Karpas-422 (cell line): ENCODE results near the gene RAD17. TPM values are rescaled to one million over a fixed set of nuclear protein-coding genes. Genes with fewer than 3 reads are reported as not detected.
"Not testable (repeated sequence)": the region's sequence is repeated elsewhere in the genome, so short reads cannot be mapped to it uniquely, and the experiment has no call there.

ENCODE experiments used
- DNase-seq: peaks from one replicate; pipeline ENCODE4 v3.0.0-alpha.2; 2015
- H2AFZ ChIP-seq: fragments of 200-600 bp; sonication (generic); 2 replicates; pipeline ENCODE4 v1.6.1; 2014; ENCODE audit warnings: antibody characterized with exemption, low read length, mixed read lengths
- H3K27ac ChIP-seq: fragments of 200-600 bp; sonication (generic); 2 replicates; pipeline ENCODE4 v1.5.1; 2014; ENCODE audit warnings: mild to moderate bottlenecking, low read length, moderate library complexity
- H3K27me3 ChIP-seq: fragments of 200-600 bp; sonication (generic); 2 replicates; pipeline ENCODE4 v1.6.1; 2014; ENCODE audit warnings: low read length, mixed read lengths
- H3K36me3 ChIP-seq: fragments of 200-600 bp; sonication (generic); 2 replicates; pipeline ENCODE4 v1.6.1; 2014; ENCODE audit warnings: low read length, mixed read lengths; ENCODE audit not compliant: insufficient read depth
- H3K4me1 ChIP-seq: fragments of 200-600 bp; sonication (generic); 2 replicates; pipeline ENCODE4 v1.6.1; 2014; ENCODE audit warnings: mild to moderate bottlenecking, low read length, mixed read lengths
- H3K4me2 ChIP-seq: fragments of 200-600 bp; sonication (generic); 2 replicates; pipeline ENCODE4 v1.6.1; 2014; ENCODE audit warnings: low read length, low read depth, mild to moderate bottlenecking; ENCODE audit not compliant: poor library complexity, severe bottlenecking
- H3K4me3 ChIP-seq: fragments of 200-600 bp; sonication (generic); 2 replicates; pipeline ENCODE4 v1.5.1; 2014; ENCODE audit warnings: mild to moderate bottlenecking, antibody characterized with exemption, low read length, mixed read lengths
- H3K79me2 ChIP-seq: fragments of 200-600 bp; sonication (generic); 2 replicates; pipeline ENCODE4 v1.6.1; 2014; ENCODE audit warnings: mild to moderate bottlenecking, low read length, mixed read lengths
- H3K9ac ChIP-seq: fragments of 200-600 bp; sonication (generic); 2 replicates; pipeline ENCODE4 v1.6.0; 2014; ENCODE audit warnings: low read length
- H3K9me2 ChIP-seq: fragments of 200-600 bp; sonication (generic), shearing (Covaris generic); replicated peaks from 2 replicates; pipeline ENCODE4 v1.6.0; 2014; ENCODE audit warnings: mild to moderate bottlenecking, low read length, moderate library complexity; ENCODE audit not compliant: insufficient read depth
- H3K9me3 ChIP-seq: fragments of 300-700, 200-600 bp; sonication (generic); 2 replicates; pipeline ENCODE4 v1.6.1; 2014; ENCODE audit warnings: low read length, mixed read lengths
- H4K20me1 ChIP-seq: fragments of 200-600 bp; sonication (generic); 2 replicates; pipeline ENCODE4 v1.6.1; 2014; ENCODE audit warnings: mild to moderate bottlenecking, antibody characterized with exemption, low read length, low read depth; ENCODE audit not compliant: insufficient read depth
- total RNA-seq: library from RNA; depleted of rRNA; stranded (reverse); fragments of >200 nt; shearing (Covaris generic); gene quantifications from 2 replicates; pipeline ENCODE4 v1.2.3, GENCODE V29; 2014; ENCODE audit warnings: low replicate concordance

Gene RAD17
- total RNA-seq, 1 experiment from 2014 or later, result 61.7 TPM

GRCh38 chr5:69435276-69435884 lies 65.8 kb downstream of the RAD17 start:
- not testable (repeated sequence) for H3K4me3 ChIP-seq, H3K27ac ChIP-seq, H3K79me2 ChIP-seq, H3K9me2 ChIP-seq, H3K27me3 ChIP-seq, H3K4me1 ChIP-seq, H3K9me3 ChIP-seq, H3K9ac ChIP-seq, H2AFZ ChIP-seq, H3K4me2 ChIP-seq, DNase-seq, H4K20me1 ChIP-seq, H3K36me3 ChIP-seq

GRCh38 chr5:69444127-69444754 lies 74.6 kb downstream of the RAD17 start:
- H3K9me2 ChIP-seq, result no peaks in the 10 kb centered on the region
- no peak overlapping the region for H2AFZ ChIP-seq
- H3K4me1 ChIP-seq, result no peaks in the 10 kb centered on the region
- H3K27me3 ChIP-seq, result no peaks in the 10 kb centered on the region
- H3K4me2 ChIP-seq, result no peak overlapping the region
- no peaks in the 10 kb centered on the region for H3K9me3 ChIP-seq
- H3K36me3 ChIP-seq, result no peaks in the 10 kb centered on the region
- no peaks in the 10 kb centered on the region for H3K79me2 ChIP-seq
- no peak overlapping the region for H3K4me3 ChIP-seq
- no peak for DNase-seq
- H3K27ac ChIP-seq, result no peak overlapping the region
- H4K20me1 ChIP-seq, result no peaks in the 10 kb centered on the region
- H3K9ac ChIP-seq, result no peak overlapping the region

- DNase-seq, result no peak
- Histone ChIP-seq H3K9me2 (no peaks in the 10 kb centered on the region), H3K9me3 (no peaks in the 10 kb centered on the region), H3K4me2 (no peak overlapping the region), H3K27me3 (no peaks in the 10 kb centered on the region), H3K4me3 (no peak overlapping the region), H2AFZ (no peak overlapping the region), H4K20me1 (no peaks in the 10 kb centered on the region), H3K36me3 (no peaks in the 10 kb centered on the region), H3K9ac (no peak overlapping the region), H3K27ac (no peak overlapping the region), H3K79me2 (no peaks in the 10 kb centered on the region), H3K4me1 (no peaks in the 10 kb centered on the region)
Measured at GRCh38 chr5:69449511-69449910, 79.9 kb downstream of the RAD17 start.

GRCh38 chr5:69450116-69450515 lies 80.5 kb downstream of the RAD17 start:
- Histone ChIP-seq H3K9me3 (no peaks in the 10 kb centered on the region), H3K9me2 (no peaks in the 10 kb centered on the region), H4K20me1 (no peaks in the 10 kb centered on the region), H3K4me3 (no peak overlapping the region), H3K4me1 (no peaks in the 10 kb centered on the region), H3K9ac (no peak overlapping the region), H3K4me2 (no peak overlapping the region), H2AFZ (no peak overlapping the region), H3K36me3 (no peaks in the 10 kb centered on the region), H3K27me3 (no peaks in the 10 kb centered on the region), H3K79me2 (no peaks in the 10 kb centered on the region), H3K27ac (no peak overlapping the region)
- no peak for DNase-seq

GRCh38 chr5:69450527-69450926 lies 80.9 kb downstream of the RAD17 start:
- not testable (repeated sequence) for H3K4me2 ChIP-seq, H3K9me2 ChIP-seq, H3K4me1 ChIP-seq, H3K9ac ChIP-seq, H3K79me2 ChIP-seq, H3K27ac ChIP-seq, H2AFZ ChIP-seq, H4K20me1 ChIP-seq, H3K36me3 ChIP-seq, DNase-seq, H3K27me3 ChIP-seq, H3K9me3 ChIP-seq, H3K4me3 ChIP-seq

GRCh38 chr5:69451941-69452647 lies 82.5 kb downstream of the RAD17 start:
- DNase-seq, result no peak
- H3K79me2 ChIP-seq, result no peaks in the 10 kb centered on the region
- no peaks in the 10 kb centered on the region for H3K27me3 ChIP-seq
- no peaks in the 10 kb centered on the region for H3K4me1 ChIP-seq
- H3K4me3 ChIP-seq, result no peak overlapping the region
- H3K9me2 ChIP-seq, result no peaks in the 10 kb centered on the region
- H3K4me2 ChIP-seq, result no peak overlapping the region
- no peaks in the 10 kb centered on the region for H3K36me3 ChIP-seq
- no peaks in the 10 kb centered on the region for H4K20me1 ChIP-seq
- H2AFZ ChIP-seq, result no peak overlapping the region
- no peak overlapping the region for H3K27ac ChIP-seq
- no peaks in the 10 kb centered on the region for H3K9me3 ChIP-seq
- no peak overlapping the region for H3K9ac ChIP-seq

- H3K79me2 ChIP-seq, result not testable (repeated sequence)
Measured at GRCh38 chr5:69453487-69453886, 83.9 kb downstream of the RAD17 start.

GRCh38 chr5:69454460-69455249 lies 85.0 kb downstream of the RAD17 start:
- no peaks in the 10 kb centered on the region for H3K27me3 ChIP-seq
- no peaks in the 10 kb centered on the region for H3K9me3 ChIP-seq
- no peak overlapping the region for H3K9ac ChIP-seq
- H3K9me2 ChIP-seq, result no peaks in the 10 kb centered on the region
- no peaks in the 10 kb centered on the region for H4K20me1 ChIP-seq
- no peak overlapping the region for H3K4me2 ChIP-seq
- no peak overlapping the region for H3K4me3 ChIP-seq
- no peak overlapping the region for H3K27ac ChIP-seq
- H3K36me3 ChIP-seq, result no peaks in the 10 kb centered on the region
- no peak for DNase-seq
- H3K79me2 ChIP-seq, result no peaks in the 10 kb centered on the region
- no peaks in the 10 kb centered on the region for H3K4me1 ChIP-seq
- H2AFZ ChIP-seq, result no peak overlapping the region

More at GRCh38 chr5:69453487-69453886, 83.9 kb downstream of the RAD17 start:
- H3K36me3 ChIP-seq, H3K4me3 ChIP-seq, H3K4me1 ChIP-seq, H3K9me3 ChIP-seq, H2AFZ ChIP-seq, H3K9me2 ChIP-seq, DNase-seq, H3K9ac ChIP-seq, H4K20me1 ChIP-seq, H3K27ac ChIP-seq, H3K4me2 ChIP-seq, H3K27me3 ChIP-seq: not testable (repeated sequence)
